NCI-H1417 treated with DMSO at 0.1 percent for 48 hours (cell line): ENCODE results near the gene TRIM28.
"Not testable (repeated sequence)": the region's sequence is repeated elsewhere in the genome, so short reads cannot be mapped to it uniquely, and the experiment has no call there.

Experiments used
- DNase-seq: peaks from one replicate; lab custom pipeline; 2025; lab: John Stamatoyannopoulos, UW

The TRIM28 gene

GRCh38 chr19:58561373-58562121, 17.7 kb downstream of the TRIM28 start:
- no peak for DNase-seq

DNA sequence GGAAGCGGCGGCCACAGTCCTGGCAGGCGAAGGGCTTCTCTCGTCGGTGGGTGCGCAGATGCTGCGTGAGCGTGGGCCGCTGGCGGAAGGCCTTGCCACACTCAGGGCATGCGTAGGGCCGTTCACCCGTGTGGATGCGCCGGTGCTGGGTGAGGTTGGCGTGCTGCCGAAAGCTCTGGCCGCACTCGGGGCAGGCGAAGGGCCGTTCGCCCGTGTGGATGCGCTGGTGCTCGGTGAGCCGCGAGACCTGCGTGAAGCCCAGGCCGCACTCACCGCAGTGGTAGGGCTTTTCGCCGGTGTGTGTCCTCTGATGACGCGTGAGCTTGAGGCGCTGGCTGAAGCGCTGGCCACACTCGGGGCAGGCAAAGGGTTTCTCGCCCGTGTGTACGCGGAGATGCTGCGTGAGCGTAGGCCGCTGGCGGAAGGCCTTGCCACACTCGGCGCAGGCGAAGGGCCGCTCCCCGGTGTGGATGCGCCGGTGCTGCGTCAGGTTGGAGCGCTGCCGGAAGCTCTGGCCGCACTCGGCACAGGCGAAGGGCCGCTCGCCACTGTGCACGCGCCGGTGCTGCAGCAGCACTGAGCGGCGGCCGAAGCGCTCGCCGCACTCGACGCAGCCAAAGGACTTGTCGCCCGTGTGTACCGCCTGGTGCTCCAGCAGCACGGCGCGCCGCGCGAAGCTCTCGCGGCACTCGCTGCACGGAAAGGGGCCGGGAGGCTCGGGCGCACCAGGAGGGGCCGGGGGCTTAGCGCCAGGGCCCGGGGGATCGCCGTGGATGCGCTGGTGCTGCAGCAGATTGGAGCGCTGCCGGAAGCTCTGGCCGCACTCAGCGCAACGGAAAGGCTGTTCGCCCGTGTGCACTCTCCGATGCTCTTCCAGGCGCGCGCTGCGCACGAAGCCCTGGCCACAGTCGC, 18.5 kb downstream of the TRIM28 start:
- no peak for DNase-seq

DNA sequence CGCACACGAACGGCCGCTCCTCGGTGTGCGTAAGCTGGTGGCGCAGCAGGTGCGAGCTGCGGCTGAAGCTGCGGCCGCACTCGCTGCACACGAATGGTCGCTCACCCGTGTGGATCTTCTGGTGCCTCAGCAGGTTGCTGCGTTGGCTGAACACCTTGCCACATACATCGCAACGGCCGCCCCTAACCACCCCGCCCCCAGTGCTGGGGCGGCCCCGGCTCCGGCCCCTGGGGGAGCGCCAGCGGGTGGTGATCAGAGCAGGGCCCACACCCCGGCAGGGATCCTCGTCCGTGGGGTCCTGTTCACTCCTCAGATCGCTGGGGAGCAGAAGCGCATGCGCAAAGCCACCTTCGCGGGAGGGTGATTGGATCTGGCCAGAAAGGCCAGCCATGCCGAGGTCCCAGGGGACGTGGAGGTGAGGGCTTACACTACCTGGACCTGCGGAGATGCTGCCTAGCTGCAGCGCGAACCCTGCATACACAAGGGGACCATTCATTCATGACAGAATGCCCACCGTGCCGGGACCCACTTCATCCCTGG, 19.2 kb downstream of the TRIM28 start:
- no peak for DNase-seq

DNA sequence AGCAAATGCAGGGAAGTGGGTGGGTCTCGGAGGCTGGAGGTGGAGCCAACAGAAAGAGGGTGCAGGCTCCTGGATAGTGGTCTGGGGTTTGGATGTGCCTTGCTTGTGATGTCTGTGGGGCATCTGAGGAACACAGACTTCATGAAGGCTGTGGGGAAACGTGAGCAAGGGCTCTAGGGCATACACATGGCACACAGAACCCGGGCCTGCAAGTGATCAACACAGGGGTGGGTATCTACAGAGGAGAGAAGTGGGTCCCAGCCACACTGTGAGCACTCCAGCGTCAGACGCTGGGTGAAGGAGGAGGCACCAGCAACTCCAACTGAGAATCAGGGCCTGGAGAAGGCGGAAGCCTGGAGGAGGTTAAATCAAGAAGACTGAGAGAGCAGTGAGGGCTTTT, 20.0 kb downstream of the TRIM28 start:
- DNase-seq, result no peak

DNA sequence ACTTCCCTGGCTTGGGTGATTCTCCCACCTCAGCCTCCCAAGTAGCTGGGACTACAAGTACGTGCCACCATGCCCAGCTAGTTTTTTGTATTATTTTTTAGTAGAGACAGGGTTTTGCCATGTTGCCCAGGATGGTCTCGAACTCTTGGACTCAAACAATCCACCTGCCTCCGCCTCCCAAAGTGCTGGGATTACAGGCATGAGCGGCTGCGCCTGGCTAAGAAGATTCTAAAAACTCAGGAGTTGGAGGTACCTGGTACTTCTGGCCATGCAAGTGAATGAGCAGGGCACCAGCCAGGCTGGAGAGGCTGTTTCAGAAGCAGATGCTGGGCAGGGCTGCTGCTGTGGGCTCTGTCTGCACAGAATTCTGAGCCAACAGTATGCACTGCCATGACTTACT, 23.1 kb downstream of the TRIM28 start:
- DNase-seq, result no peak

DNA sequence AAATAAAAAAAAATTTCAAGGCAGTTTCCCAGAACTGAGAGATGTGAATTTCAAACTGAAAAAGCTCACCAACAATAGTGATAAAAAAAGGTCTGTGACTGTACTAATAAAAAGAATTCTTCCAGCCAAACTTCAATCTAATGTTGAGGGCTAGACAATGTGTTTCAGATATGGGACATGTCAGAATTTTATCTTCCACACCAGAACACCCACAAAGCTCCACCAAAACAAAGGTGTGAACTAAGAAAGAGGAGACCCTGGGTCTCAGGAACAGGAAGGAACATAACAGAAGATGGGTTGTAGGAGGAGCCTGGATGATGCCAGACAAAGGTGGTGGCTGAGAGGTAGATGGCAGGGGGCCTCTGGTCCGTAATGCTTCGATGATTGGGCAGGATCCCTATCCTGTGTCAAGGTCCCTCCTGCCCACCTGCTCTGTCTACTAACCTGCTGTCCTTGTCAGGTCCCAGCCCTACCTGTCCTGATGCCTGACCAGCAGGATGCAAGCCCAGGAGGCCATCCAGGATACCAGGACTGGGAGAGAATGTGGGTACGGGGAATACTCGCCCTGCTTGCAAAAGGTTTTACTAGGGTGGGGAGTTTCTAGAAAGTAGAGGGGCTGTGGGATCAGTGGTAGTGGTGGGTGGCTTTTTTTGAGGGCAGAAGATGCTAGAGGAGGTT, 24.7 kb downstream of the TRIM28 start:
- no peak for DNase-seq

GRCh38 chr19:58569191-58569942, 25.5 kb downstream of the TRIM28 start:
- no peak for DNase-seq

DNA sequence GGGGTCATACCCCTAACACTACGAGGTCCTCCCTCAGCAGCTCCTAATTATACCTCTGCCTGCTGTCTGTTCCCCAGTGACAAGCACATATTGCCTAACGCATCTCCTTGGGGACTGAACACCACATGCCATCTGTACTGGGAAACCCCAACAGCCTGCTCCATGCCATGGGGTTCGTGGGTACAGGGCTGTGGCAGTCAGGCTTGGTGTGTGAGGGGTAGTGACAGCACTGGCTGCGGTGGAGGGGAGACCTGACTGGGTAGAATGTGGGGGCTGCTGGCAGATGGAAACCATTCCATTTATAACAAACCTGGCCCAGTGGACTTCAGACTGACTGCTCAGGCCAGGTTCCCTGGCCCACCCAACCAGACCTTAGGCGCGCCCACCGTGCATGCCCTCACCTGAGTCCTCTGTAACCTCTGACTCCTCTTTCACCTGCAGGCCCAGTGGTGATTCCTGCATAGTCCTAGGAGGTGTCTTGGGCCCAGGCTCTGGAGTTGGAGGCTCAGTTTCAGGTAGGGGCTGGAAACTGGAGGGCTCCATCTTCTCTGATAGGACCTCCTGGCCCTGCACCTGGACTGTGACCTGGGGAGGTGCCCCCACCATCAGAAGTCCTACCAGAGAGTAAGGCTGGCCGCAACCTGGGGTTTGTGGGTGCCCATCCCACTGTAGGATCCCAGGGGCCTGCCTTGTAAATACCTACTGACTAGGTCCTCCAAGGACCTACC, 26.2 kb downstream of the TRIM28 start:
- DNase-seq, result no peak

DNA sequence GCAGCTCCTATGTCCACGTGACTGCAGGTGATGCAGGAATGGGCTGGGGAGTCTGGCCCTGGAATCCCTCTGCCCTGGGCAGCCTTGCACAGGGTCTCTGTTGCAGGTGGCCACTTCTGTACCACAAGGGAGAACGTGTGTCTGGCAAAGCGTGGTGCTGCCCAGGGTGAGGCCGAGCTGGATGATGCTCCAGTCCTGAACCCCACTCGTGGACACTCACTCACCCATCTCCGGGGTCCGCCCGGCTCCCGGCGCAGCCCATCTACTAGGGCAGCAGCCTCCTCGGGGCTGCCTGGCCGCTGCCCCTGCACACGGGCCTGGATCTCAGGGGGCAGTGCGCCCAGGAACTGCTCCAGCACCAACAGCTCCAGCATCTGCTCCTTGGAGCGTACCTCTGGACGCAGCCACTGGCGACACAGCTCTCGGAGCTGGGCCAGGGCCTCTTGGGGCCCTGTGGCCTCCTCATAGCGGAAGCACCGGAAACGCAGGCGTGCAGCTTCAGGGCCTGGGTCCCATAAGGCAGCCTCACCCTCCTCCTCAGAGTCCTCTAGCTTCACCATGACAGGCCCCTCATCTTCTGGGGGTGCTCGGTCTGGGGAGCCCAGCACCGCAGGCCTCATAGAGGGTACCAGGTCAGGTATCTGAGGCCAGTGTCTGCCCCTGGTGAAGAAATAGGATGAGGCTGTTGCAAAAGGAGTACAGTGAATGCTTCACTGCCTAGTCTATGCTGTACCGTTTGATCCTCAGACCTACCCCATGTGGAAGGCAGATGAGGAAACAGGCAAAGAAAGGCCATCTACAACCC, 27.1 kb downstream of the TRIM28 start:
- DNase-seq, result no peak

GRCh38 chr19:58571575-58571947, 27.7 kb downstream of the TRIM28 start:
- no peak for DNase-seq

DNA sequence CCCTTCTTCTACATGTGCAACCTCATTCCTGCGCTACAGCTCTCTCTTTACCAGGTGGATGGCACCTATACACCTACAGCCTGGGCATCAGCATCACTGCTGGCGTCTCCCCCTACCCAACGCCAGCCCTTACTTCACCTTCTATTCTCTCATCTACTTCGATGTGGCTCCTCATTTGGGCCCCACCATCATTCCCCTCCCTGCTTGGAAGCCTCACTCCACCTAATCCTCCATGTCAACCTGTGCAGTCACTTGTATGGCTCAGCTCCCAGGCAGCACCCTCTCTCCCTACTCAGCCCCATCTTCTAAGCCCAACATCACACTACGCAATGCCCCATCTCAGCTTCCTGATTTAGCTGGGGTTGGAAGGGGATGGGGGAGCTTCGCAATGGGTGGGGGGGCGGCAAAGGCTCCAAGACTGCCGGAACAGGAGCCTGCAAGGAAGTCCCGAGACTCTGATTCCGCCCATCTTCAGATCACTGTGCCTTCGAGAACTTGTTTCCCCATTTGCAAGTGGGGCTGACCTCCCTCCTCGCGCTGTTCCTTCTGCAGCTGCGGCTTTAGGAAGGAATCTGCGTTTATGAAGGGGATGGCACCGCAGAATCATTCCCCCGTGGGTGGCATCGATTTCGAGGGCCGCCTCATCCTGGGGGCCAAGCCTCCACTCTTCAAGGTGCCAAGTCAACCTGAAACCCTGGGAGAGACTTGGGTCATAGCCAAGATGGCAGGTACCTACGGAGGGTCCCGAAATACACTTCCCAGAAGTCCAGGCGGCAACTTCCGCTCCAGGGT, 28.4 kb downstream of the TRIM28 start:
- DNase-seq, result no peak

- no peak for DNase-seq
Observed at GRCh38 chr19:58572818-58573657, 29.2 kb downstream of the TRIM28 start, which contains the start of gene MZF1. TSS of gene MZF1 (minus strand) at chr19:58573335. CDS start at chr19:58571389, 1,946 bp downstream.

DNA sequence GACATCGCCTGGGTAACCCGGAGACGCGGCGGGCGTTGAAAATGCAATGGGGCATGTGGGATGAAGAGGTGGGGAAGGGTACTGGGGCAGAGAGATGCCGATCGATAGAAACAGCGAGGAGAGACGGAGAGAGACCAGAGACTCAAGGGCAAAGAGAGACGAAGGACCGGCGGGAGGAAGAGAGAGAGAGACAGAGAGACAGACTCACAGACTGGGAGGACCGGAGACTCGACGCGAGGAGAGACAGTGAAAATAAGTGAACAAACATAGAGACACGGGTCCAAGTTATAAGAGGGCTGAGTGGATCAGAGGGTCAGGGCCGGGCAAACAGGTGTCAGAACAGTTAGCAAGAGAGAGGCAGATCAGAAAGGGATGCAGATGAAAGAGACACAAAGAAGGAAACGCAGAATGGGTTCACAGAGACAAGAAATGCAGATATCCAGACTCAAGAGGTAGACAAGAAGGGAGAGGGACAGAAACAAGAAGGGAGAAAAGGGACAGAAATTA, 29.8 kb downstream of the TRIM28 start:
- no peak for DNase-seq

GRCh38 chr19:58575183-58576041, 31.5 kb downstream of the TRIM28 start:
- no peak for DNase-seq

DNA sequence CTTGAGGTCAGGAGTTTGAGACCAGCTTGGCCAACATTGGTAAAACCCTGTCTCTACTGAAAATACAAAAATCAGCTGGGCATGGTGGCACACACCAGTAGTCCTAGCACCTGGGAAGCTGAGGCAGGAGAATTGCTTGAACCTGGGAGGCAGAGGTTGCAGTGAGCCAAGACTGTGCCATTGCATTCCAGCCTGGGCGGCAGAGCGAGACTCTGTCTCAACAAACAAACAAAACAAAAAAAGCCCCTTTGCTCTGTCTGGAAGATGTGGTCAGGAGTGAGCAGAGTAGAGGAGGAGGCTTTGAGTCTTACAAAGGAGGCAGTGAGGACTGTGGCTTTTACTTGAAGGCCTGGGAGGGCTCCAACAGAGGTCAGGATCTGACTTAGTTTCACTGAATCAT, 33.7 kb downstream of the TRIM28 start:
- not testable (repeated sequence) for DNase-seq

DNA sequence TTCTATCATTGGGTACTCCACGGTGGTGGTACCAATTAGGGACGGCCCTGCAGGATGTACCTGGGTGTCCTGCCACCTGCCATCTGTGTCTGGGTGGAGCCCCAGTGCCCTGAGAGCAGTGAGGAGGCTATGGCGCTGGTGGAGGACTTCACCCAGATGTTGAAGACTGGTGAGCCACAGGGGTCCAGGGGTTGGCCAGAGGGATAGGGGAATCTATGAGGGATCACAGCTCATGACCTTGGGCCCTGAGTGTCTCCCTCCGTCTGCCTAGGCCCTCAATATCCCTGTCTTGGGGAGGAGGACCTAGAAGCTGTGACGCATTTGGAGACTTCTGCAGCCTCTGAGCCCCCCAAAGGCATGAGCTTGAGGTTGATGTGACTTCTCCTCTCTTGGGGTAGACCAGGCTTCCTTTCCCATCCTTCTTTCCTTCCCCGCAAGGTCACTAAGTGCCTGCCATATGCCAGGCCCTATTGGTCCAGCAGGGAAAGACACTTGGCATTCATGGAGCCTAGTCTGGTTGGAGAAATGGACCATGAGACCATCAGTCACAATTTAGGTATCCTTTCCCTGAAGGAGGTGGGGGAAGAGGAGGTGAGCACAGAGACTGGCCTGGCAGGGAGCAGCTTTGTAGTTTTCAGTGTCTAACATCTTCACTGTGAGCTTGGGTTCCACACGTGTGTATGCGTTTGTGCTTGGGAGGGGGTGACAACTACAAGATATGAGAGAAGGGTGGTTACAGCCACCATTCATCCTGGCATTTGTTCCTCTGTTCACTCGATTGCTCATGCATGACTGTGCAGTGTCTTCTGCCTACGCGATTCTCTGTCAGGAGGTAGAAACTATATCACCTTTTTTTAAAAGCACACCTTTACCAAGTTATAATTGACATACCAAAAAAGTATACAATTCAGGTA, 34.4 kb downstream of the TRIM28 start:
- DNase-seq, result no peak
